Endodermal cell (in vitro differentiated cells): ENCODE data around the gene CCL2. TPM values are rescaled to one million over a fixed set of nuclear protein-coding genes. Genes with fewer than 3 reads are reported as not detected.

ENCODE experiments used
- DNase-seq: peaks from one replicate; pipeline ENCODE4 v3.0.0-alpha.2; 2017
- H3K27ac ChIP-seq: 2 replicates; pipeline ENCODE4 v1.5.1; 2013; ENCODE audit warnings: mild to moderate bottlenecking, low read depth, low read length, moderate library complexity
- H3K27me3 ChIP-seq: 2 replicates; pipeline ENCODE4 v1.6.1; 2013; ENCODE audit warnings: mild to moderate bottlenecking, low read length, moderate library complexity; ENCODE audit not compliant: insufficient read depth, control insufficient read depth, poor library complexity, severe bottlenecking
- H3K36me3 ChIP-seq: 2 replicates; pipeline ENCODE4 v1.7.0; 2013; ENCODE audit warnings: mild to moderate bottlenecking, low read length, moderate library complexity; ENCODE audit not compliant: control insufficient read depth, insufficient read depth
- H3K4me1 ChIP-seq: one replicate; pipeline ENCODE4 v1.7.0; 2013; ENCODE audit warnings: low read length; ENCODE audit not compliant: control insufficient read depth, insufficient read depth
- H3K4me3 ChIP-seq: 2 replicates; pipeline ENCODE4 v1.5.1; 2013; ENCODE audit warnings: mild to moderate bottlenecking, low read length, moderate library complexity
- H3K9ac ChIP-seq: 2 replicates; pipeline ENCODE4 v1.6.1; 2013; ENCODE audit warnings: mild to moderate bottlenecking, low read length, moderate library complexity; ENCODE audit not compliant: poor library complexity, severe bottlenecking; ENCODE audit errors: extremely low read depth
- H3K9me3 ChIP-seq: 2 replicates; pipeline ENCODE4 v1.6.1; 2013; ENCODE audit warnings: mild to moderate bottlenecking, low read length, moderate library complexity; ENCODE audit not compliant: control insufficient read depth
- H3K27ac Mint-ChIP-seq: 2 replicates; pipeline ENCODE4 v1.8.0; 2020; ENCODE audit warnings: mixed read lengths
- H3K27me3 Mint-ChIP-seq: 2 replicates; pipeline ENCODE4 v1.8.0; 2021; ENCODE audit warnings: mild to moderate bottlenecking, mixed read lengths; ENCODE audit not compliant: insufficient read depth
- H3K36me3 Mint-ChIP-seq: 2 replicates; pipeline ENCODE4 v1.8.0; 2020; ENCODE audit warnings: low read depth, mixed read lengths
- H3K4me1 Mint-ChIP-seq: 2 replicates; pipeline ENCODE4 v1.8.0; 2020; ENCODE audit warnings: mixed read lengths
- H3K4me3 Mint-ChIP-seq: 2 replicates; pipeline ENCODE4 v1.8.0; 2020; ENCODE audit warnings: mild to moderate bottlenecking, moderate library complexity, mixed read lengths
- H3K9me3 Mint-ChIP-seq: 2 replicates; pipeline ENCODE4 v1.8.0; 2020; ENCODE audit warnings: mild to moderate bottlenecking, mixed read lengths
- CTCF ChIP-seq: fragments of 200-600 bp; sonication (generic); conservative IDR thresholded peaks from 2 replicates; pipeline ENCODE4 v1.5.0; 2021; ENCODE audit warnings: antibody characterized with exemption, mild to moderate bottlenecking
- WGBS, 2 experiments: methylation state at CpG; one replicate each; pipeline versions ENCODE4 v1.1.5 to v1.1.7; 2013; ENCODE audit warnings: missing lambda C conversion rate in 2 of 2, mixed read lengths in 1 of 2; ENCODE audit not compliant: insufficient coverage in 1 of 2, insufficient read length in 1 of 2; 5-methylcytosine and 5-hydroxymethylcytosine counted together
- total RNA-seq, 2 donors: library from RNA; stranded (reverse); fragmentation: NEBNext Ultra II Directional in 1 of 2; extraction: Animal tissue kit (Norgen Biotek cat#: 25700) in 1 of 2; gene quantifications; 2 replicates in 1 of 2; 3 replicates in 1 of 2; pipeline ENCODE4 v1.2.1, GENCODE V29; 2021

CCL2 gene
- total RNA-seq, 2 donors from 2014 or later: 23.8 to 61.4 TPM

GRCh38 chr17:34230342-34230741, 24.7 kb upstream of the CCL2 start:
- no peaks in the 10 kb centered on the region for H3K27me3 Mint-ChIP-seq
- no peak for TF ChIP-seq CTCF
- Histone ChIP-seq H3K9me3 (peaks cover 43% of the 10 kb centered on the region), H3K9ac (no peak overlapping the region), H3K4me3 (peak overlapping the region; percentile 67), H3K27me3 (no peaks in the 10 kb centered on the region), H3K4me1 (peaks cover 18% of the 10 kb centered on the region), H3K36me3 (peaks cover 5% of the 10 kb centered on the region), H3K27ac (no peak overlapping the region)
- peaks cover 39% of the 10 kb centered on the region for H3K4me1 Mint-ChIP-seq
- peaks cover 43% of the 10 kb centered on the region for H3K9me3 Mint-ChIP-seq
- no peak overlapping the region for H3K27ac Mint-ChIP-seq
- H3K36me3 Mint-ChIP-seq: peaks cover 23% of the 10 kb centered on the region
- 86 to 93% methylated on average over 1 of the region's 1 CpG for WGBS, 2 experiments
- DNase-seq: no peak
- H3K4me3 Mint-ChIP-seq: no peak overlapping the region

- peaks cover 14% of the 10 kb centered on the region for H3K36me3 Mint-ChIP-seq
- no peak overlapping the region for H3K4me3 Mint-ChIP-seq
- TF ChIP-seq CTCF: no peak
- no peaks in the 10 kb centered on the region for H3K36me3 ChIP-seq
- H3K4me1 Mint-ChIP-seq: peaks cover 55% of the 10 kb centered on the region
- no peak overlapping the region for H3K4me3 ChIP-seq
- H3K27ac ChIP-seq: peak overlapping the region; percentile 84
- no peaks in the 10 kb centered on the region for H3K27me3 Mint-ChIP-seq
- DNase-seq: peak; percentile 86
- H3K4me1 ChIP-seq: peaks cover 37% of the 10 kb centered on the region
- WGBS, 2 experiments: 58 to 100% methylated on average over 1 to 3 of the region's 3 CpGs
- peak overlapping the region; percentile 60 for H3K9ac ChIP-seq
- H3K9me3 ChIP-seq: peaks cover 21% of the 10 kb centered on the region
- no peaks in the 10 kb centered on the region for H3K27me3 ChIP-seq
- peak overlapping the region; percentile 95 for H3K27ac Mint-ChIP-seq
- H3K9me3 Mint-ChIP-seq: peaks cover 23% of the 10 kb centered on the region
These were observed 20.5 kb upstream of the CCL2 start for GRCh38 chr17:34234616-34235015.

GRCh38 chr17:34235389-34236028, 19.6 kb upstream of the CCL2 start:
- Mint-ChIP-seq H3K4me1 (peaks cover 62% of the 10 kb centered on the region), H3K27me3 (no peaks in the 10 kb centered on the region), H3K36me3 (peaks cover 9% of the 10 kb centered on the region), H3K9me3 (peaks cover 14% of the 10 kb centered on the region), H3K4me3 (no peak overlapping the region), H3K27ac (peak overlapping the region; percentile 95)
- Histone ChIP-seq H3K4me3 (no peak overlapping the region), H3K4me1 (peaks cover 44% of the 10 kb centered on the region), H3K27me3 (no peaks in the 10 kb centered on the region), H3K27ac (peak overlapping the region; percentile 84), H3K36me3 (no peaks in the 10 kb centered on the region), H3K9me3 (peaks cover 12% of the 10 kb centered on the region), H3K9ac (peak overlapping the region; percentile 60)
- 81 to 85% methylated on average over 4 to 6 of the region's 6 CpGs for WGBS, 2 experiments
- peak; percentile 82 for DNase-seq
- TF ChIP-seq CTCF: no peak
